Ovary (tissue), 9 donors: ENCODE data around the gene PDIA2. TPM values are rescaled to one million over a fixed set of nuclear protein-coding genes. Genes with fewer than 3 reads are reported as not detected.

ENCODE experiments used
- DNase-seq, 5 donors: peaks; one replicate each; pipeline ENCODE4 v3.0.0-alpha.2; 2019 to 2020
- H3K27ac ChIP-seq, 2 donors: fragments of 200-600 bp; one replicate each; pipeline versions ENCODE4 v1.5.1 to v1.8.0; 2019 to 2022
- H3K27me3 ChIP-seq: fragments of 200-600 bp; one replicate; pipeline ENCODE4 v1.8.0; 2022
- H3K36me3 ChIP-seq: fragments of 200-600 bp; sonication (generic); one replicate; pipeline ENCODE4 v1.5.1; 2019
- H3K4me1 ChIP-seq: one replicate; pipeline ENCODE4 v1.8.1; 2013; ENCODE audit warnings: mild to moderate bottlenecking, moderate library complexity; ENCODE audit not compliant: insufficient read depth
- H3K4me3 ChIP-seq: fragments of 200-600 bp; sonication (generic); one replicate; pipeline ENCODE4 v1.5.1; 2017
- H3K9me3 ChIP-seq, 2 donors: fragments of 200-600 bp in 1 of 2; sonication (generic) in 1 of 2; one replicate each; pipeline versions ENCODE4 v1.5.1 to v1.8.1; 2013 to 2019; ENCODE audit warnings: mild to moderate bottlenecking in 1 of 2, moderate library complexity in 1 of 2
- CTCF ChIP-seq, 3 donors: fragments of 450-650 bp in 2 of 3; fragments of 200-600 bp in 1 of 3; IDR thresholded peaks; one replicate each; pipeline versions ENCODE4 v1.5.1 to v1.8.0; 2016 to 2022; ENCODE audit warnings: antibody characterized with exemption in 3 of 3, mild to moderate bottlenecking in 1 of 3
- EP300 ChIP-seq: sonication (generic); formaldehyde crosslinking; IDR thresholded peaks from one replicate; pipeline ENCODE4 v1.6.1; 2017; ENCODE audit warnings: antibody characterized with exemption
- POLR2A ChIP-seq: fragments of 450-650 bp; IDR thresholded peaks from one replicate; pipeline ENCODE4 v1.6.1; 2017; ENCODE audit warnings: antibody characterized with exemption, mild to moderate bottlenecking, moderate library complexity
- WGBS, 3 donors: extraction: QIAGEN DNeasy Blood & Tissue Kit in 1 of 3; methylation state at CpG; one replicate each; pipeline versions ENCODE4 v1.1.5 to v1.1.7; 2013 to 2017; 5-methylcytosine and 5-hydroxymethylcytosine counted together
- intact Hi-C, 4 donors: fragments of 100-400 bp; cut with DNase I; formaldehyde crosslinking; loops; one replicate each; pipeline versions ENCODE4 v1.11.0 to v1.15.1; 2022 to 2023
- polyA plus RNA-seq, 2 donors: library from polyadenylated mRNA; stranded (reverse); fragments of 200-250 nt in 1 of 2; fragments of 350-450 nt in 1 of 2; fragmentation: Illumina TruSeq in 1 of 2; extraction: RNeasy Lipid Tissue Mini Kit (QIAGEN cat#74804) in 1 of 2; gene quantifications; one replicate each; pipeline ENCODE4 v1.2.3, GENCODE V29; 2013 to 2014
- total RNA-seq, 7 donors: library from RNA; depleted of rRNA in 2 of 7; stranded (reverse); fragments of >200 nt in 2 of 7; fragmentation: NEBNext Ultra II Directional in 3 of 7; extraction: Animal tissue kit (Norgen Biotek cat#: 25700) in 3 of 7; gene quantifications; one replicate each; pipeline versions ENCODE4 v1.1.0 to v1.2.4, GENCODE V29; 2016 to 2023
- donor health status: DM: no; HTN: no; CAD: no; lungs with moderate emphysema.
- donor health status: DM: no; HTN: no; CAD: no.
- donor health status: Bipolar disorder and iron deficiency.
- donor health status: DM: yes; HTN: yes; CAD: no.
- donor health status: DM: no; HTN: no; CAD: no.
- donor health status: DM: yes; HTN: yes; CAD: no.

Gene PDIA2
- total and polyA plus RNA-seq, 9 donors = 0.04 to 0.92 (median 0.32) TPM; not detected in 5

GRCh38 chr16:242281-242680 is 40.7 kb upstream of the PDIA2 start:
- Histone ChIP-seq H3K27ac (no peak overlapping the region), H3K4me1 (peaks cover 2% of the 10 kb centered on the region)
- intact Hi-C loops = no loop called here

GRCh38 chr16:243348-243747 is 39.6 kb upstream of the PDIA2 start:
- peaks cover 2% of the 10 kb centered on the region for H3K4me1 ChIP-seq
- H3K4me3 ChIP-seq = no peak overlapping the region
- intact Hi-C loops = no loop called here
- no peaks in the 10 kb centered on the region for H3K9me3 ChIP-seq
- H3K27ac ChIP-seq = no peak overlapping the region
- no peaks in the 10 kb centered on the region for H3K36me3 ChIP-seq
- no peak for DNase-seq
- no peaks in the 10 kb centered on the region for H3K27me3 ChIP-seq
- 81 to 90% (median 82%) methylated on average over 4 of the region's 4 CpGs for WGBS, 3 donors
- TF ChIP-seq POLR2A (no peak), EP300 (no peak), CTCF (IDR thresholded peaks at IDR 0.05) (no peak)

More at GRCh38 chr16:242281-242680, 40.7 kb upstream of the PDIA2 start:
- no peaks in the 10 kb centered on the region for H3K9me3 ChIP-seq
- H3K4me3 ChIP-seq = no peak overlapping the region
- H3K27me3 ChIP-seq = no peaks in the 10 kb centered on the region
- TF ChIP-seq EP300 (no peak), POLR2A (no peak), CTCF (IDR thresholded peaks at IDR 0.05) (no peak)
- DNase-seq = no peak
- 88 to 93% (median 90%) methylated on average over 10 of the region's 10 CpGs for WGBS, 3 donors
- no peaks in the 10 kb centered on the region for H3K36me3 ChIP-seq

DNA sequence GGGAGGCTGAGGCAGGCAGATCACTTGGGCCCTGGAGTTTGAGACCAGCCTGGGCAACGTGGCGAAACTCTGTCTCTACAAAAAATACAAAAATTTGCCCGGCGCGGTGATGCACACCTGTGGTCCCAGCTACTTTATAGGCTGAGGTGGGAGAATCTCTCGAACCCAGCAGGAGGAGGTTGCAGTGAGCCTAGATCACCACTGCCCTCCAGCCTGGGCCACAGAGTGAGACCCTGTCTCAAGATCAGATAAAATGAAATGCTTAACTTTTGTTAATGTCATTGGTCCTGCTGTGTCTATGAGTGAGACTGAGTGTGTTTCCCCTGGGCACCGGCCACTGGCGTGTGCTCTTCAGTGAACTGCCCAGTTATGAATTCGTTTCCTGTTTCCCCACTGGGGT is 37.9 kb upstream of the PDIA2 start:
- no peaks in the 10 kb centered on the region for H3K9me3 ChIP-seq
- no peaks in the 10 kb centered on the region for H3K4me1 ChIP-seq
- no peak for TF ChIP-seq EP300
- TF ChIP-seq CTCF (IDR thresholded peaks at IDR 0.05) = no peak
- TF ChIP-seq POLR2A = no peak
- DNase-seq = no peak
- no peak overlapping the region for H3K4me3 ChIP-seq
- intact Hi-C loops = no loop called here
- 85 to 95% (median 94%) methylated on average over 9 of the region's 9 CpGs for WGBS, 3 donors
- no peak overlapping the region for H3K27ac ChIP-seq
- no peaks in the 10 kb centered on the region for H3K27me3 ChIP-seq
- H3K36me3 ChIP-seq = no peaks in the 10 kb centered on the region

DNA sequence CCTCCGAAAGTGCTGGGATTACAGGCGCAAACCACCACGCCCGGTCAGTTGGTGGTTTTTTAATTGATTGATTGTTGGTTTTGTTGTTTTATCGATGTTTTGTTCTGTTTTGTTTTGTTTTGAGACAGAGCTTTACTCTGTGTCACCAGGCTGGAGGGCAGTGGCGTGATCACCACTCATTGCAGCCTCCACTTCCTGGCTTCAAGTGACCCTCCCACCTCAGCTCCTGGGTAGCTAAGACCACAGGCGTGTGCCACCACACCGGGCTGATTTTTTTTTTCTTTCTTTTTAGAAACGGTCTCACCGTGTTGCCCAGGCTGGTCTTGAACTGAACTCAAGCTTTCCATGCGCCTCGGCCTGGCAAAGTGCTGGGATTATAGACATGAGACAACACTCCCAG is 35.9 kb upstream of the PDIA2 start:
- DNase-seq = no peak
- WGBS, 3 donors = 93 to 97% (median 96%) methylated on average over 12 of the region's 12 CpGs
- Histone ChIP-seq H3K4me3 (no peak overlapping the region), H3K4me1 (no peaks in the 10 kb centered on the region), H3K27me3 (no peaks in the 10 kb centered on the region), H3K9me3 (no peaks in the 10 kb centered on the region), H3K36me3 (no peaks in the 10 kb centered on the region), H3K27ac (no peak overlapping the region)
- TF ChIP-seq EP300 (no peak), POLR2A (no peak), CTCF (IDR thresholded peaks at IDR 0.05) (no peak)
- intact Hi-C loops = no loop called here
